Stomach (tissue), 9 donors: ENCODE data around the gene SLC5A2. TPM values are rescaled to one million over a fixed set of nuclear protein-coding genes. Genes with fewer than 3 reads are reported as not detected.

Source experiments
- DNase-seq, 2 donors: peaks; one replicate each; pipeline versions ENCODE4 v3.0.0 to v3.0.0-alpha.2; 2013 to 2019
- H3K27ac ChIP-seq, 5 donors: fragments of 200-600 bp in 4 of 5; sonication (generic) in 4 of 5; one replicate each; pipeline ENCODE4 v1.5.1; 2013 to 2019; ENCODE audit warnings: mild to moderate bottlenecking in 1 of 5, moderate library complexity in 1 of 5
- H3K27me3 ChIP-seq, 3 donors: fragments of 200-600 bp; sonication (generic); one replicate each; pipeline ENCODE4 v1.5.1; 2017 to 2019; ENCODE audit warnings: mixed run types in 1 of 3
- H3K36me3 ChIP-seq, 4 donors: fragments of 200-600 bp; sonication (generic); 1 replicate in 3 of 4; 2 replicates in 1 of 4; pipeline ENCODE4 v1.5.1; 2016 to 2019
- H3K4me1 ChIP-seq, 4 donors: fragments of 200-600 bp; sonication (generic); one replicate each; pipeline ENCODE4 v1.5.1; 2016 to 2019
- H3K4me3 ChIP-seq, 4 donors: fragments of 200-600 bp; sonication (generic) in 3 of 4; one replicate each; pipeline ENCODE4 v1.5.1; 2016 to 2019; ENCODE audit warnings: mild to moderate bottlenecking in 1 of 4
- H3K9me3 ChIP-seq, 4 donors: fragments of 200-600 bp; sonication (generic); one replicate each; pipeline ENCODE4 v1.5.1; 2016 to 2019
- EP300 ChIP-seq: sonication (generic); formaldehyde crosslinking; IDR thresholded peaks from one replicate; pipeline ENCODE4 v1.6.1; 2017; ENCODE audit warnings: antibody characterized with exemption
- POLR2A ChIP-seq, 4 donors: fragments of 450-650 bp; IDR thresholded peaks; one replicate each; pipeline ENCODE4 v1.6.1; 2016; ENCODE audit warnings: antibody characterized with exemption in 4 of 4, control low read depth in 2 of 4, mild to moderate bottlenecking in 1 of 4, moderate library complexity in 1 of 4
- POLR2AphosphoS5 ChIP-seq, 3 donors: sonication (generic); formaldehyde crosslinking; IDR thresholded peaks; one replicate each; pipeline ENCODE4 v1.6.1; 2016; ENCODE audit warnings: antibody characterized with exemption in 3 of 3
- WGBS, 5 donors: extraction: QIAGEN DNeasy Blood & Tissue Kit in 3 of 5; methylation state at CpG; one replicate each; pipeline versions ENCODE4 v1.1.5 to v1.1.7; 2013 to 2018; 5-methylcytosine and 5-hydroxymethylcytosine counted together
- intact Hi-C: fragments of 100-400 bp; cut with DNase I; formaldehyde crosslinking; loops from one replicate; pipeline ENCODE4 v1.15.1; 2023; ENCODE audit warnings: low total_unique reads
- polyA plus RNA-seq, 3 donors: library from polyadenylated mRNA; stranded (reverse); fragments of 200-250 nt; gene quantifications; one replicate each; pipeline ENCODE4 v1.2.3, GENCODE V29; 2013
- total RNA-seq, 5 donors: library from RNA; depleted of rRNA; stranded (reverse); fragments of >200 nt; gene quantifications; one replicate each; pipeline versions ENCODE4 v1.1.0 to v1.2.3, GENCODE V29; 2014 to 2016
- TF ChIP-seq, protein P1 (sequence below), 7 experiments: fragments of 450-650 bp in 4 of 7; fragments of 200-600 bp in 3 of 7; sonication (generic) in 3 of 7; IDR thresholded peaks; one replicate each; pipeline ENCODE4 v1.5.1; 2016 to 2019; ENCODE audit warnings: antibody characterized with exemption in 7 of 7, control low read depth in 2 of 7, mild to moderate bottlenecking in 1 of 7
- donor health status: healthy with polysubstance abuse.
- donor health status: Bipolar disorder and iron deficiency.
- donor health status: healthy.

The SLC5A2 gene
- total and polyA plus RNA-seq, 8 donors: 0.62 to 1.8 (median 0.76) TPM; not detected in 5

DNA sequence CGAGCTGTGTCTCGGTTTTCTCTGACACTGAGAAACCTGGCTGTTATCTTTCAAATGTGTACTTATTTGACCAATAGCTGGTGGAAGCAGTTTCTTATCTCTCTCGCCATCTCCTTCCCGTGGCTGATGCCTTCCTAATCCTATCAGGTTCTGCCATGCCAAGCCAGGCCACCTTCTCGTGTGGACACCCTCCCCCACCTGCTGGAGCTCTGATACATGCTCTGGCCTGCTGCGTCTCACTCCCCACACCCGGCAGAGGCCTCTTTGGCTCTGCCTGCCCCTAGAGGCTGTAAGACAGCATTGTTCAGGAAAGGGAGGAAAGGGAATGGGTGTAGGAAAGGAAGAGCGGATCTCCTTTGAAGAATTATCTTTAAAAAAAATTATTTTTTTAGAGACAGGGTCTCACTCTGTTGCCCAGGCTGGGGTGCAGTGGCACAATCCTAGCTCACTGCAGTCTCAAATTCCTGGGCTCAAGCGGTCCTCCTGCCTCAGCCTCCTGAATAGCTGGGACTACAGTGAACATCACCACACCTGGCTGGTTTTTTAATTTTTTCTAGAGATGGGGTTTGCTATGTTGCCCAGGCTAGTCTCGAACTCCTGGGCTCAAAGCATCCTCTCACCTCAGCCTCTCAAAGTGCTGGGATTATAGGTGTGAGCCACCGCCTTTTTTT is 31.1 kb upstream of the SLC5A2 start:
- peak overlapping the region in 4 of 5 donors; percentile 61 to 74 (median 66) for H3K27ac ChIP-seq

DNA sequence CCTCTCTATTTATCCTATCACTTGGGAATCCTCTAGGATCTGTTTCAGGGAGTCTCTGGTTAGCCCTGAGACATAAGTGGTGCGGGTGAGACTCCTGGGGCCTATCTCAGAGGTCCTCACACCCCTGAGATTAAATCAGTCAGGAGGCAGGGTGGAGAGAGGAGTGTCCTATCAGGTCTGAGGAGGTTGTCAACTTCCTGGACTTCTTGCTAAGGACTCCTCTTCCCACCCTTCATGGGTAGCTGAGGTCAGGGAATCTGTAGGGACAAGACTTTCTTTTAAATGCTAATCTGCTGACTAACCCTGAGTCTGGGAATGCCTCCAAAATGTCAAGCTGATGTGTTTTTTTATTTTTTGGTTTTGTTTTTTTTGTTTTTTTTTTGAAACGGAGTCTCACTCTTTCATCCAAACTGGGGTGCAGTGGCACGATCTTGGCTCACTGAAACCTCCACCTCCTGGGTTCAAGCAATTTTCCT is 30.3 kb upstream of the SLC5A2 start:
- peak in 1 of 2 donors; percentile 54 for DNase-seq
- Histone ChIP-seq H3K4me1 (peaks cover 53 to 65% (median 61%) of the 10 kb centered on the region in 4 donors), H3K27me3 (no peaks in the 10 kb centered on the region), H3K9me3 (no peaks in the 10 kb centered on the region), H3K36me3 (no peaks in the 10 kb centered on the region), H3K27ac (peak overlapping the region in 4 of 5 donors; percentile 61 to 74 (median 66)), H3K4me3 (no peak overlapping the region)
- TF ChIP-seq POLR2AphosphoS5 (IDR thresholded peaks at IDR 0.05) (no peak), EP300 (no peak), POLR2A (IDR thresholded peaks at IDR 0.05) (no peak)
- TF ChIP-seq, protein P1, sequence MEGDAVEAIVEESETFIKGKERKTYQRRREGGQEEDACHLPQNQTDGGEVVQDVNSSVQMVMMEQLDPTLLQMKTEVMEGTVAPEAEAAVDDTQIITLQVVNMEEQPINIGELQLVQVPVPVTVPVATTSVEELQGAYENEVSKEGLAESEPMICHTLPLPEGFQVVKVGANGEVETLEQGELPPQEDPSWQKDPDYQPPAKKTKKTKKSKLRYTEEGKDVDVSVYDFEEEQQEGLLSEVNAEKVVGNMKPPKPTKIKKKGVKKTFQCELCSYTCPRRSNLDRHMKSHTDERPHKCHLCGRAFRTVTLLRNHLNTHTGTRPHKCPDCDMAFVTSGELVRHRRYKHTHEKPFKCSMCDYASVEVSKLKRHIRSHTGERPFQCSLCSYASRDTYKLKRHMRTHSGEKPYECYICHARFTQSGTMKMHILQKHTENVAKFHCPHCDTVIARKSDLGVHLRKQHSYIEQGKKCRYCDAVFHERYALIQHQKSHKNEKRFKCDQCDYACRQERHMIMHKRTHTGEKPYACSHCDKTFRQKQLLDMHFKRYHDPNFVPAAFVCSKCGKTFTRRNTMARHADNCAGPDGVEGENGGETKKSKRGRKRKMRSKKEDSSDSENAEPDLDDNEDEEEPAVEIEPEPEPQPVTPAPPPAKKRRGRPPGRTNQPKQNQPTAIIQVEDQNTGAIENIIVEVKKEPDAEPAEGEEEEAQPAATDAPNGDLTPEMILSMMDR (IDR thresholded peaks at IDR 0.05): no peak
- intact Hi-C loops: loop anchor here (10.0 kb wide), 1 partner anchor 268 kb away; the partner anchor contains the start of gene FUS
- 41 to 63% (median 55%) methylated on average over 3 of the region's 3 CpGs for WGBS, 5 donors

More for the DNA sequence above, 31.1 kb upstream of the SLC5A2 start:
- TF ChIP-seq EP300 (no peak), POLR2AphosphoS5 (IDR thresholded peaks at IDR 0.05) (peak in 1 of 3 donors; percentile 5), POLR2A (IDR thresholded peaks at IDR 0.05) (no peak)
- TF ChIP-seq, protein P1 (IDR thresholded peaks at IDR 0.05): peak in 5 of 7 experiments; percentile 24 to 36 (median 32)
- no peaks in the 10 kb centered on the region for H3K27me3 ChIP-seq
- peak; percentile 56 to 87 for DNase-seq
- intact Hi-C loops: loop anchor here (10.0 kb wide), 1 partner anchor 267 kb away; the partner anchor contains the start of gene FUS
- H3K4me1 ChIP-seq: peaks cover 44 to 57% (median 52%) of the 10 kb centered on the region in 4 donors
- WGBS, 5 donors: 34 to 41% (median 39%) methylated on average over 11 of the region's 11 CpGs
- H3K4me3 ChIP-seq: no peak overlapping the region
- no peaks in the 10 kb centered on the region for H3K9me3 ChIP-seq
- H3K36me3 ChIP-seq: no peaks in the 10 kb centered on the region

DNA sequence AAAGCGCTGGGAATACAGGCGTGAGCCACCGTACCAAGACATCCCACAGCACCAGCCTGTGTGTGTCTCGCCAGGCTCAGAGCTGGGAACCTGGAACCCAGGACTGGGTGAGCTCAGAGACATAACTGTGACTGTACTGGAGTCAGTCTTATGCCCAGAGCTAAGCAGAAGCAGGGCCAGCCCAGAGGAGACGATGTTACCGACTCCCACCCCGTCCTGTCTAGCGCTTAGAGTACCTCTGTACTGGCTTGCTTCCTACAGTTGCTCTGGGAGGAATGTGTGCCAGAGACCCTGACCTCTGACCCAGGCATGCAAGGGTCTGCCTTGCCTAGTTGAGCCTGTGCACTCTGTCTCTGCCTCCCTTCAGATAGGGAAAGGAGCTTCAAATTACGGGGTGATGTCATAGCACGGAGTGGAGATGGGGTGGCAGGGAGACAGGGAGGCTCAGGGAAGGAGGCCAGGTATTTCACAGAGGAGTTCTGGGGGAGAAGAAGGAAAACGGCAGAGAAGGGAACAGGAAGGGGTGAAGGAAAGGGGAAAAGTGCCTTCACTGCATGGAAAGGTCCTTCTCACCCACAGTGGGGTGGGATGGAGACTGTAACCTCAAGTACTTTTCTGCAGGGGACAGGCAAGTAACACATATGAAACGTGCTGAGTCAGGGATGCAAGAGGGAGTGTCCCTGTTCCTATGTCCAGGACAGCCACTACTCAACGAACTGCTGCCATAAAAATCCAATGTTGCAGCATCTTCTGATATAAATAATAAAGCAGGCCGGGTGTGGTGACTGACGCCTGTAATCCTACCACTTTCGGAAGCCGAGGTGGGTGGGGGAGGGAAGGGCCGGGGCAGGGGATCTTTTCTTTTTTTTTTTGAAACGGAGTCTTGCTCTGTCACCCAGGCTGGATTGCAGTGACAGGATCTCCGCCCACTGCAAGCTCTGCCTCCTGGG is 29.4 kb upstream of the SLC5A2 start:
- WGBS, 5 donors: 53 to 67% (median 59%) methylated on average over 18 to 20 of the region's 20 CpGs
- Histone ChIP-seq H3K4me1 (peaks cover 61 to 73% (median 67%) of the 10 kb centered on the region in 4 donors), H3K27me3 (no peaks in the 10 kb centered on the region), H3K36me3 (no peaks in the 10 kb centered on the region), H3K4me3 (no peak overlapping the region), H3K9me3 (no peaks in the 10 kb centered on the region), H3K27ac (peak overlapping the region in 4 of 5 donors; percentile 60 to 74 (median 66))
- peak in 1 of 2 donors; percentile 60 for DNase-seq
- TF ChIP-seq EP300 (no peak), POLR2AphosphoS5 (IDR thresholded peaks at IDR 0.05) (no peak), POLR2A (IDR thresholded peaks at IDR 0.05) (no peak)
- TF ChIP-seq, protein P1 (IDR thresholded peaks at IDR 0.05): no peak
- intact Hi-C loops: loop anchor here (10.0 kb wide), 1 partner anchor 269 kb away; the partner anchor contains the start of gene FUS
